Mesendoderm (in vitro differentiated cells): ENCODE measurements around the gene SHISA7.

Experiments
- DNase-seq: peaks from one replicate; pipeline ENCODE4 v3.0.0; 2013
- H2AK5ac ChIP-seq: 2 replicates; pipeline ENCODE4 v1.6.1; 2013; ENCODE audit warnings: low read length, inconsistent platforms
- H2BK120ac ChIP-seq: 2 replicates; pipeline ENCODE4 v1.6.1; 2013; ENCODE audit warnings: low read depth, mild to moderate bottlenecking, low read length, moderate library complexity, mixed read lengths
- H2BK15ac ChIP-seq: replicated peaks from 2 replicates; pipeline ENCODE4 v1.6.1; 2013; ENCODE audit warnings: low read depth, mild to moderate bottlenecking, moderate library complexity
- H2BK5ac ChIP-seq: 2 replicates; pipeline ENCODE4 v1.6.1; 2013; ENCODE audit warnings: low read length, inconsistent platforms
- H3K18ac ChIP-seq: 2 replicates; pipeline ENCODE4 v1.6.1; 2013; ENCODE audit warnings: mild to moderate bottlenecking, low read length, mixed read lengths
- H3K23ac ChIP-seq: one replicate; pipeline ENCODE4 v1.6.1; 2013; ENCODE audit warnings: low read length
- H3K27ac ChIP-seq: 2 replicates; pipeline ENCODE4 v1.5.1; 2013; ENCODE audit warnings: low read depth, mild to moderate bottlenecking, inconsistent platforms, low read length, moderate library complexity
- H3K27me3 ChIP-seq: 2 replicates; pipeline ENCODE4 v1.6.1; 2013; ENCODE audit warnings: low read length, control low read depth, mild to moderate bottlenecking, inconsistent platforms; ENCODE audit not compliant: insufficient read depth, poor library complexity
- H3K36me3 ChIP-seq: 2 replicates; pipeline ENCODE4 v1.6.1; 2013; ENCODE audit warnings: low read length, inconsistent platforms; ENCODE audit not compliant: control insufficient read depth, insufficient read depth
- H3K4ac ChIP-seq: one replicate; pipeline ENCODE4 v1.6.1; 2013; ENCODE audit warnings: low read depth, mild to moderate bottlenecking, low read length, moderate library complexity
- H3K4me1 ChIP-seq: 2 replicates; pipeline ENCODE4 v1.6.1; 2013; ENCODE audit warnings: low read depth, low read length, inconsistent platforms; ENCODE audit not compliant: control insufficient read depth
- H3K4me2 ChIP-seq: 2 replicates; pipeline ENCODE4 v1.6.1; 2013; ENCODE audit warnings: low read length
- H3K4me3 ChIP-seq: 2 replicates; pipeline ENCODE4 v1.5.1; 2013; ENCODE audit warnings: mild to moderate bottlenecking, low read length
- H3K56ac ChIP-seq: one replicate; pipeline ENCODE4 v1.6.1; 2013; ENCODE audit warnings: low read length
- H3K79me1 ChIP-seq: 2 replicates; pipeline ENCODE4 v1.6.1; 2013; ENCODE audit warnings: low read length, inconsistent platforms
- H3K79me2 ChIP-seq: 2 replicates; pipeline ENCODE4 v1.6.1; 2013; ENCODE audit warnings: mild to moderate bottlenecking, low read length; ENCODE audit not compliant: control insufficient read depth, insufficient read depth
- H3K9ac ChIP-seq: 2 replicates; pipeline ENCODE4 v1.6.1; 2013; ENCODE audit warnings: low read length, inconsistent platforms
- H4K5ac ChIP-seq: one replicate; pipeline ENCODE4 v1.6.1; 2013; ENCODE audit warnings: low read length
- H4K8ac ChIP-seq: one replicate; pipeline ENCODE4 v1.6.1; 2013; ENCODE audit warnings: low read depth, mild to moderate bottlenecking, control low read depth, low read length, moderate library complexity
- WGBS: extraction: QIAGEN DNeasy Blood & Tissue Kit; methylation state at CpG from one replicate; pipeline ENCODE4 v1.1.7; 2013; ENCODE audit warnings: low lambda C conversion rate, missing lambda C conversion rate; ENCODE audit not compliant: insufficient coverage; ENCODE audit errors: extremely low coverage; 5-methylcytosine and 5-hydroxymethylcytosine counted together

Gene SHISA7

DNA sequence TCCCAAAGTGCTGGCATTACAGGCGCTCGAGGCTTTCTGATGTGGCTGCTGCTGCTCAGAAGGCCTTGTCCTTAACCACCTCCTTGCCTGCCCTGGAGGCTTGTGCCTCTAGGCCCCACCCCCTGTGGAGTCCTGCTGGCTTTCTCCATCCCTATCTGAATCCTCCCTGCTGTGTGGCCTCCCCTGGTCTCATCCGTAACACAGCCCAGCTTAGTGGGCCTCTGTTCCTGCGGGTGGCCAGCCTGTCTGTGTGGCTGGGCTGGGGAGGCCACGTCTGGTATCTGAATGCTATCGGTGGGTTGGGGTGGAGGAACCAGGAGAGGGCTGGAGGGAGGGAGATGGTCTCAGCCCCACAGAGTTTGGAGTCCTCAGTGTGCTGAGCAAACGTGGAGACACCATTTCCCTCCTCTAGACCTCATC lies 52.6 kb downstream of the SHISA7 start:
- Histone ChIP-seq H3K27ac (no peak overlapping the region), H3K18ac (no peak overlapping the region), H3K56ac (no peak overlapping the region), H3K4me1 (peaks cover 12% of the 10 kb centered on the region), H4K5ac (no peak overlapping the region), H3K79me1 (peaks cover 23% of the 10 kb centered on the region), H3K23ac (no peak overlapping the region), H3K9ac (no peak overlapping the region), H2AK5ac (no peak overlapping the region), H3K4me3 (no peak overlapping the region), H2BK120ac (no peak overlapping the region), H3K4me2 (no peak overlapping the region), H3K27me3 (no peaks in the 10 kb centered on the region), H2BK5ac (no peak overlapping the region), H3K36me3 (peaks cover 21% of the 10 kb centered on the region), H3K4ac (no peak overlapping the region), H4K8ac (no peak overlapping the region), H2BK15ac (no peak overlapping the region), H3K79me2 (peaks cover 29% of the 10 kb centered on the region)
- no CpG with 5 or more reads among the region's 7 CpGs for WGBS
- peak; percentile 67 for DNase-seq

DNA sequence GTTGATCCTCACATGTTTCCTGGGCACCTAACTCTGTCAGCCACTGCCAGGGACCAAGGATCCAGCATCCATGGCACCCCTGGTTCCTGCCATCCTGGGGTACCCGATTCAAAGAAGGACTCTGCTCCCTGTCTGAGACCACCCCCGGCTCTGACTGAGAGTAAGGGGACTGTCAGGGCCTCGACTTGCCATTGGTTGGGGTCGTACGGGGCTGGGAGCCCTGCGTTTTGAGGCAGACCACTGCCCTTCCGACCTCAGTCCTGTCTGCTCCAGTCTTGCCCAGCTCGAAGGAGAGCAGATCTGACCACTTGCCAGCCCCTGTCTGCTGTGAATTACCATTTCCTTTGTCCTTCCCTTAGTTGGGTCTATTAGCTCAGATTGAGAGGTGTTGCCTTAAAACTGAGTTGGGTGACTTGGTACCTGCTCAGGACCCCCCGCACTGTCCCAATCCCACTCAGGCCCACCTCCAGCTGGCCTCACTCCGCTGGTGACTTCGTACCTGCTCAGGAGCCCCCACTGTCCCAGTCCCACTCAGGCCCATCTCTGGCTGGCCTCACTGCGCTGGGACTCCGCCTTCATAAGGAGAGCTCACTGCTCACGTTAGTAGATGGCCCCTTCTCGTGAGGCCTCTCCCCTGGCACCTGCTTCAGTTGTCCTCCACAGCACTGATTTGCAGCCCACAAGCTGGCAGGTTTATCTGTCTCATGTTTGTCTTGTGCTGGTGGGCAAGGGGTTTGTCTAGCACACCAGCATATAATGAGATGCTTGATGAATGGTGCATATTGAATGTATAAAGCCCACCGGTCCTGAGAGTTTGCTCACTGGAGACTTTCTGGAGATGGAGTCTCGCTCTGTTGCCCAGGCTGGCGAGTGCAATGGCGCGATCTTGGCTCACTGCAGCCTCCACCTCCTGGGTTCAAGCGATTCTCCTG lies 53.4 kb downstream of the SHISA7 start:
- H3K36me3 ChIP-seq, result peaks cover 21% of the 10 kb centered on the region
- no CpG with 5 or more reads among the region's 21 CpGs for WGBS
- H3K4me1 ChIP-seq, result peaks cover 12% of the 10 kb centered on the region

GRCh38 chr19:55387736-55388497 lies 55.2 kb downstream of the SHISA7 start:
- Histone ChIP-seq H3K4me2 (peak overlapping the region; percentile 90), H3K23ac (no peak overlapping the region), H3K4me3 (peak overlapping the region; percentile 100), H3K27me3 (no peaks in the 10 kb centered on the region), H4K8ac (no peak overlapping the region), H3K4ac (no peak overlapping the region), H2BK120ac (no peak overlapping the region), H2BK15ac (no peak overlapping the region), H3K79me2 (peaks cover 29% of the 10 kb centered on the region), H3K9ac (peak overlapping the region; percentile 100), H2AK5ac (no peak overlapping the region), H2BK5ac (no peak overlapping the region), H3K4me1 (peaks cover 14% of the 10 kb centered on the region), H3K56ac (peak overlapping the region; percentile 100), H4K5ac (no peak overlapping the region), H3K36me3 (peaks cover 21% of the 10 kb centered on the region), H3K18ac (no peak overlapping the region), H3K79me1 (peaks cover 23% of the 10 kb centered on the region), H3K27ac (no peak overlapping the region)
- no peak for DNase-seq
- WGBS, result no CpG with 5 or more reads among the region's 24 CpGs

More for the DNA sequence above, 53.4 kb downstream of the SHISA7 start:
- peaks cover 29% of the 10 kb centered on the region for H3K79me2 ChIP-seq
- no peak for DNase-seq
- no peak overlapping the region for H3K23ac ChIP-seq
- H3K56ac ChIP-seq, result no peak overlapping the region
- H3K4me2 ChIP-seq, result no peak overlapping the region
- H3K18ac ChIP-seq, result no peak overlapping the region
- no peak overlapping the region for H3K4ac ChIP-seq
- no peak overlapping the region for H3K4me3 ChIP-seq
- peak overlapping the region; percentile 30 for H3K9ac ChIP-seq
- no peaks in the 10 kb centered on the region for H3K27me3 ChIP-seq
- H2BK5ac ChIP-seq, result no peak overlapping the region
- H2AK5ac ChIP-seq, result no peak overlapping the region
- peaks cover 23% of the 10 kb centered on the region for H3K79me1 ChIP-seq
- H2BK15ac ChIP-seq, result no peak overlapping the region
- no peak overlapping the region for H3K27ac ChIP-seq
- H2BK120ac ChIP-seq, result no peak overlapping the region
- H4K5ac ChIP-seq, result no peak overlapping the region
- no peak overlapping the region for H4K8ac ChIP-seq

GRCh38 chr19:55386493-55386971 lies 56.6 kb downstream of the SHISA7 start:
- H2BK15ac ChIP-seq, result no peak overlapping the region
- H2BK5ac ChIP-seq, result no peak overlapping the region
- peak overlapping the region; percentile 100 for H3K56ac ChIP-seq
- H3K36me3 ChIP-seq, result peaks cover 21% of the 10 kb centered on the region
- peak overlapping the region; percentile 100 for H3K4me3 ChIP-seq
- H3K18ac ChIP-seq, result no peak overlapping the region
- peaks cover 13% of the 10 kb centered on the region for H3K4me1 ChIP-seq
- no peak overlapping the region for H2AK5ac ChIP-seq
- no peaks in the 10 kb centered on the region for H3K27me3 ChIP-seq
- H3K79me1 ChIP-seq, result peaks cover 23% of the 10 kb centered on the region
- peak overlapping the region; percentile 100 for H3K9ac ChIP-seq
- H3K23ac ChIP-seq, result peak overlapping the region; percentile 72
- no peak overlapping the region for H3K27ac ChIP-seq
- no peak for DNase-seq
- no peak overlapping the region for H4K5ac ChIP-seq
- no CpG with 5 or more reads among the region's 33 CpGs for WGBS
- H4K8ac ChIP-seq, result no peak overlapping the region
- H3K4ac ChIP-seq, result no peak overlapping the region
- peaks cover 29% of the 10 kb centered on the region for H3K79me2 ChIP-seq
- H3K4me2 ChIP-seq, result peak overlapping the region; percentile 90
- no peak overlapping the region for H2BK120ac ChIP-seq

GRCh38 chr19:55385724-55386492 lies 57.2 kb downstream of the SHISA7 start, which contains the start of gene RPL28:
TSS of gene RPL28 (plus strand) at chr19:55385932. CDS start at chr19:55386358, 426 bp downstream.
- Histone ChIP-seq H2BK5ac (peak within 1 kb of the TSS; percentile 97), H3K4me3 (peak within 1 kb of the TSS; percentile 100), H3K4me1 (peaks cover 13% of the 10 kb centered on the region), H3K27ac (peak within 1 kb of the TSS; percentile 85), H2AK5ac (peak within 1 kb of the TSS; percentile 95), H4K8ac (no peak within 1 kb of the TSS), H2BK15ac (no peak within 1 kb of the TSS), H3K79me1 (peaks cover 23% of the 10 kb centered on the region), H3K9ac (peak within 1 kb of the TSS; percentile 100), H3K56ac (peak within 1 kb of the TSS; percentile 100), H3K23ac (peak within 1 kb of the TSS; percentile 95), H2BK120ac (no peak within 1 kb of the TSS), H3K4ac (peak within 1 kb of the TSS; percentile 21), H3K79me2 (peaks cover 29% of the 10 kb centered on the region), H3K4me2 (peak within 1 kb of the TSS; percentile 98), H4K5ac (peak within 1 kb of the TSS; percentile 98), H3K18ac (peak within 1 kb of the TSS; percentile 46), H3K36me3 (peaks cover 21% of the 10 kb centered on the region), H3K27me3 (no peaks in the 10 kb centered on the region)
- no CpG with 5 or more reads among the region's 68 CpGs for whole genome bisulfite sequencing
- DNase-seq, result peak; percentile 99
